IMR-90 (cell line): ENCODE results near the gene CNST.

ENCODE experiments used
- CEBPB ChIP-seq: IDR thresholded peaks from 2 replicates; pipeline ENCODE4 v1.6.1; 2012; ENCODE audit warnings: low read depth, low read length, improper control_type of control experiment
- CHD1 ChIP-seq: IDR thresholded peaks from 2 replicates; pipeline ENCODE4 v1.6.1; 2012; ENCODE audit warnings: low read depth, low read length, improper control_type of control experiment
- CTCF ChIP-seq: conservative IDR thresholded peaks from 2 replicates; pipeline ENCODE4 v1.5.1; 2012; ENCODE audit warnings: mild to moderate bottlenecking, low read depth, low read length, improper control_type of control experiment
- MAFK ChIP-seq: IDR thresholded peaks from 2 replicates; pipeline ENCODE4 v1.6.1; 2012; ENCODE audit warnings: low read depth, low read length, improper control_type of control experiment
- MAZ ChIP-seq: IDR thresholded peaks from 2 replicates; pipeline ENCODE4 v1.6.1; 2012; ENCODE audit warnings: low read depth, mild to moderate bottlenecking, low read length, improper control_type of control experiment, moderate library complexity, borderline replicate concordance
- MXI1 ChIP-seq: IDR thresholded peaks from 2 replicates; pipeline ENCODE4 v1.6.1; 2012; ENCODE audit warnings: low read depth, mild to moderate bottlenecking, low read length, moderate library complexity, borderline replicate concordance
- POLR2A ChIP-seq: IDR thresholded peaks from 2 replicates; pipeline ENCODE4 v1.6.1; 2012; ENCODE audit warnings: mild to moderate bottlenecking, low read depth, low read length
- RAD21 ChIP-seq: IDR thresholded peaks from 2 replicates; pipeline ENCODE4 v1.6.1; 2012; ENCODE audit warnings: low read length, improper control_type of control experiment
- RFX5 ChIP-seq: IDR thresholded peaks from 2 replicates; pipeline ENCODE4 v1.8.0; 2012; ENCODE audit warnings: low read depth, mild to moderate bottlenecking, low read length, moderate library complexity
- SMC3 ChIP-seq: fragments of 150-350 bp; IDR thresholded peaks from 2 replicates; pipeline ENCODE4 v1.6.1; 2016; ENCODE audit warnings: low read depth, mild to moderate bottlenecking, antibody characterized with exemption, low read length, moderate library complexity

- TF ChIP-seq CTCF (no peak), RAD21 (no peak), POLR2A (no peak), CHD1 (no peak), CEBPB (no peak), SMC3 (no peak), RFX5 (no peak), MAFK (no peak), MAZ (no peak), MXI1 (no peak)
These were observed 84.9 kb downstream of the CNST start for GRCh38 chr1:246651012-246651695.
